GM21381 (cell line): ENCODE measurements around the gene DGKE.

Experiments used
- ATAC-seq: cut with Tn5 transposase; IDR thresholded peaks from one replicate; pipeline ENCODE4 v1.9.1; 2021; ENCODE audit warnings: mild to moderate bottlenecking, moderate library complexity; ENCODE audit not compliant: unreplicated experiment

Gene DGKE

GRCh38 chr17:56845934-56846333 lies 12.0 kb downstream of the DGKE start:
- ATAC-seq = no peak

GRCh38 chr17:56847106-56847505 lies 13.2 kb downstream of the DGKE start:
- no peak for ATAC-seq

- ATAC-seq = no peak
Measured at GRCh38 chr17:56849131-56849530, 15.2 kb downstream of the DGKE start.

- ATAC-seq = no peak
Measured at GRCh38 chr17:56850591-56850990, 16.6 kb downstream of the DGKE start.

GRCh38 chr17:56851008-56851407 lies 17.1 kb downstream of the DGKE start:
- ATAC-seq = no peak

GRCh38 chr17:56861899-56862298 lies 27.9 kb downstream of the DGKE start:
- no peak for ATAC-seq

- no peak for ATAC-seq
Measured at GRCh38 chr17:56863974-56864373, 30.0 kb downstream of the DGKE start.

GRCh38 chr17:56866076-56866475 lies 32.1 kb downstream of the DGKE start:
- no peak for ATAC-seq

- no peak for ATAC-seq
Measured at GRCh38 chr17:56866496-56866895, 32.5 kb downstream of the DGKE start.

GRCh38 chr17:56867948-56868376 lies 34.0 kb downstream of the DGKE start:
- ATAC-seq = no peak

GRCh38 chr17:56868716-56869115 lies 34.8 kb downstream of the DGKE start:
- no peak for ATAC-seq

GRCh38 chr17:56870081-56870651 lies 36.2 kb downstream of the DGKE start:
- ATAC-seq = peak; percentile 51

- ATAC-seq = no peak
Measured at GRCh38 chr17:56876766-56877179, 42.8 kb downstream of the DGKE start.

GRCh38 chr17:56879280-56879679 lies 45.3 kb downstream of the DGKE start:
- no peak for ATAC-seq

- no peak for ATAC-seq
Measured at GRCh38 chr17:56880133-56880532, 46.2 kb downstream of the DGKE start.

- no peak for ATAC-seq
Measured at GRCh38 chr17:56880571-56880970, 46.6 kb downstream of the DGKE start.

GRCh38 chr17:56881685-56882295 lies 47.8 kb downstream of the DGKE start:
- ATAC-seq = no peak

GRCh38 chr17:56883616-56884015 lies 49.7 kb downstream of the DGKE start:
- ATAC-seq = no peak

GRCh38 chr17:56884483-56885311 lies 50.7 kb downstream of the DGKE start:
- no peak for ATAC-seq

GRCh38 chr17:56885312-56885657 lies 51.3 kb downstream of the DGKE start:
- ATAC-seq = no peak

- no peak for ATAC-seq
Measured at GRCh38 chr17:56886288-56886731, 52.4 kb downstream of the DGKE start.

- ATAC-seq = no peak
Measured at GRCh38 chr17:56887105-56887504, 53.2 kb downstream of the DGKE start.
